HG03280 (cell line): ENCODE measurements around the gene CMSS1.

Source experiments
- ATAC-seq: cut with Tn5 transposase; IDR thresholded peaks from one replicate; pipeline ENCODE4 v1.9.1; 2021; ENCODE audit warnings: mild to moderate bottlenecking, moderate library complexity; ENCODE audit not compliant: unreplicated experiment

Gene CMSS1

DNA sequence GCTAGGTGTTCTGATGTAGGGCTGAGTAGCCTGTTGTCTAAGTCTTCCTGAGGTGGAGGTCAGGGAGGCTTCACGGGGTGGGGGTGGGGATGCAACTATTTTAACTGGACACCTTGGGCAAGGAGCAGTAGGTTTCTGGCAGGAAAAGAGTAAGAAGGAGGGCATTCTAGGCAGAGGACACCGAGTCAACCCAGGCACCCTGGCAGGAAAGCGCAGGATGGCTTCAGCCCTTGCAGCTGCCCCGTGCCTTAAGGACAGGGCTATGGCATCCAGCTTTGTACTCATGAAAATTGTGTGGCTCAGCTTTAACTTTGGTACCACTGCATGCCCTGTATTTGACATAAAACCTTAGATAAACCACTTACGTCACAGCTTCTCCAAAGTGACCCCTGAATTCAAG, 303.0 kb downstream of the CMSS1 start:
- no peak for ATAC-seq

DNA sequence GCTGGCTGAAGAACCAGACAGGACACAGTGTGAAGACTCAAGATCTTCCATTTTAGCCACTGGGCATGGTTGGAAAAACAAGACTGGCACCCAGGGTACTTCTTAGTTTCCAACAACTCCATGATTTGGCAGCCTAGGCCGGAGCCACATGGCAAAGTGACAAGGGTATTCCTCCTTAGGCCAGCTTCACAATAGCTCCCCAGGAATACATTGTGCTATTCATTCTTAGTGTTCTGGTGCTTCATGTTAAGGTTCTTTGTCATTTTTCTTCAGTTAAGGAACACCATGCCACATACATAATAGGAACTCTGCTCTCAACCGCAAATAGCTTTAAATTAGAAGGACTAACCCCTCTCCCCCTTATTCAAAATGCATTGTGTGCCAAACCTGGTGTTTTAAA, 304.7 kb downstream of the CMSS1 start:
- no peak for ATAC-seq

DNA sequence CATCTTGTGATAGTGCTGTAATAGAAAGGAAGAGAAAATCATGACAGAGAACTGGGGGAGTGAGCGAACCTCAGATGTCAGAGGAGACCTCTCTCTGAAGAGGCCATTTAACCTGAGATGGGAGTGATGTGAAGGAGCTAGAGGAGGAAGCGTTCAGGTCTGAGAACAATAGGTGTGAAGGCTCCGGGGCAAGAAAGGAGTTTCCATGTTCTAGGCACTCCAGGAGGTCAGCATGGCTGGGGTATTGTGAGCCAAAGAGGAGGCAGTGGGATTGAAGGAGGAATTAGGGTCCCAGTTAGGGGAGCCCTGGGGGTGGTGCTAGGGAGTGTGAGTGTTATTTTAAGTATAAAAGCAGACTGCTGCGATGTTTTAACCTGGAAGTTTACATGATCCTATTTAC, 305.4 kb downstream of the CMSS1 start:
- no peak for ATAC-seq

DNA sequence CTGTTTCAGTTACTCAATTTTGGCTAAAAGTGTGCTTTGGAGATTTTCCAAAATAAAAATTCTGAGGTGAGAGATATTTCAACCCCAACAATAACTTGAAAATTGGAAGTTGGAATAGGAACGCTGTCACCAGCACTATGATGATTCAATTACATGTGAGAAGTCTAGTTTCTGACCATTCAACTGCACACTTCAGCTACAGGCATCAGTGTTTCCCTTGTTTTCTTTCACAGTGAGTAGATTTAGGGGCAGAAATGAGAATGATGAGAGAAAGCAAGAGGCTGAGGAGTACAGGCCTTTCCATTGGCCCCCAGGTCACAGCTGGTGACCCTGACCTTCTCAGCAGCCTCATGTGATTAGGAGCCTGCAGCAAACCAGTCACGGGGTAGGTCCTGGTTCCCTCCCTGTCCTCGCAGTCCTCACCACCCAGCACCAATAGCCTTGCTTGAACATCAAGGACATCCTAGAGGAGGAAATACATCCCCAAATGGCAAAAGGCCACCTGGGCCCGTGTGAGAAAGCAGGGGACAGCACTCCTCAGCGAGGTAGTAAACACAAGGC, 306.6 kb downstream of the CMSS1 start:
- ATAC-seq, result no peak

DNA sequence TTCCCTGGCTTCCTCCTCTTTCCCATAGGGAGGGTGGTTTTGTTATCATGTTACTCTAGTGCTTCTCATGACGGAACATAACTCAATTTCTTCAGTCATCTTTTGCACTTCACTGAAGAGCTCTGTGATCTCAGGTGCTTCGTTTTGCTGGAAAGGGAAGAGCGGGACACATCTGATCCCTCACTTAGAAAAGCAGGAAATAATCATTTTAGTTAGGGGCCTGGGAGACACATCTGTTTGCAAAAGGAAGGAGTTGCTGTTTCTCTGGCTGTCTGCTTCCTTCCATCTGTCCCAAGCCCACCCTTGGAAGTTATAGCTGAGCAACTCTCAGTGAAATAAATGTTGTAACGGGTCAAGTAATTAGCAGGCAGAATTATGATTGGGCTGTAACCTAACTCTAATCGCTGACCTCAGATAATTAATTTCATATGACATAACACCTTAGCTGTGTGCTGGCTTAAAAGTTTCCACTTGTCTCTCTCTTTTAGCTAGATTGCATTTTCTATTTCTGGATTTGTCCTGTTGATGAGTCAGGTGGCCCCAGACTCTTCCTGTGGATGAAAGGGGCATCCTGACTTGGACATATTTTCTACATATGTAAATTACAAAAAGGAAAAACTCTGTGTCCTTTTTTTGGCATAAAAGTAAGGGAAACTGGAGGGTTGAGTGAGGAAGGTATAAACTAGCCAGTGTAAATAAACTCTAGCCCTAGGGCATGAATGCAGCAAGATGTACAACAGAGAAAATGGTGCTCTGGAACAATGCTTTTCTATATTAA, 307.7 kb downstream of the CMSS1 start:
- no peak for ATAC-seq

DNA sequence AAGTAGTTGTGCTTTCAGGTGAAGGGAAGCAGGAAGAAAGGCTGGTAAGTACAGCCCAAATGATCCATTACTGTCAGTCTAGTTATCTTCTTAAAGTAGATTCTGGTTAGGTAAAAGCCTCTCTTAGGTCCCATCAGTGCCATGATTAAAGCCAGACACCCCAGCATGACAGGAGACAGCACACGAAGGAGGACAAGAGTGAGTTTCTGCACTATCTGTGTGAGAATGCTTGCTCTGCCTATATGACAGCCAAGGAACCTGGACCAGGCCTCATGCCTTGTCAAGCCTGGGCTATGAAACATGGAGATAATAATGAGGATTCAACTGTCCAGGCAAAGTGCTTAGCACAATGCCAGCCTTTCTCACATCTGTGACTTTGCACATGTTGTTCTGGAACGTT, 310.1 kb downstream of the CMSS1 start:
- ATAC-seq, result no peak

DNA sequence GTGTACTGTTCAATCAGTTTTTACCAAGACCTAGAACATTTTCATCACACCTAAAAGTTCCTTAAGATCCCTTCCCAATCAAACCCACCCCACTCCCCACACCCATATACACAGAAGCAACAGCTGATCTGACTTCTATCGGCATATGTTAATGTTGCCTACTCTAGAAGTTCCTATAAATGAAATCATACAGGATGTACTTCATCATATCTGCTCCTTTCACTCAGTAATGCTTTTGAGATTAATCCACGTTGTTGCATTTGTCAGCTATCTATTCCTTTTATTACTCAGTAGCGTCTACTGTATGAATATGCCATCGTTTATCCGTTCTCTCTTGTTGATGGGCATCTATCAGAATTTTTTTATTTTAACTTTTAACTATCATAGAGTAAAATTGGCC, 310.9 kb downstream of the CMSS1 start:
- no peak for ATAC-seq

DNA sequence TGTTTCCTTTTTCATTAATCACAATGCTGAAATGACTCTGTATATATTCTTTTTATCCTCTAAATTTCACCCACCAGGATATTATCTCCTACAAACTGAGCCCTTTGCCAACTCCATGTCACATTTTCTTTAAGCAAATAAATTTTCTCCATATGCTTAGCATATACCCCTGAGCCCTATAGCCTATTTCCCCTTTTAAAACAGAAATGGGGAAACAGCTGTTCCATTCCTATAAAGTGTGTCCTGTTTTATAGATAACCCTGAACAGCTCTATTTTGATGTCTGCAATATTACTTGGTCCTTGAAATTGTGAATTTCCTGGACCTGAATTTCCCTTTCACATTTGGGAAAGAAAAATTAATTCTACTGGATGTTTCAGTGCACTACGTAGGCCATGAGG, 312.3 kb downstream of the CMSS1 start:
- ATAC-seq, result no peak

DNA sequence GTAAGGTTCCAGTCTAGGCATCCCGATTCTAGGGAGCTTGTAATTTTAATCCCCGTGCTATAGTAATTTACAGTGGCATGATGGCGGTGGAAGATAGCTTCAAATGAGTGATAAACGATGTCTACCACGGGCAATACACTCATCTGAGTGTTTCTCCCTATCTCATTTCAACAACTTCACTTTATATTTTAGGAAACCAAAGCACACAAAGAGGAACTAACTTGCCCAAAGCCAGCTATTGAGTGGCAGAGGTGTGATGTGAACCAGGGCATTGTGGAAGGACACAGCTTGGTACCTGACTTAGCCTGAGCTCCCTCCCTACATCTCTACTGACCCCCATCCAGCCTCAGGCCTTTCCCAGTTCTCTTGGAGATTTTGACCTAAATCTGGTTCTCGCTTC, 313.6 kb downstream of the CMSS1 start:
- no peak for ATAC-seq

DNA sequence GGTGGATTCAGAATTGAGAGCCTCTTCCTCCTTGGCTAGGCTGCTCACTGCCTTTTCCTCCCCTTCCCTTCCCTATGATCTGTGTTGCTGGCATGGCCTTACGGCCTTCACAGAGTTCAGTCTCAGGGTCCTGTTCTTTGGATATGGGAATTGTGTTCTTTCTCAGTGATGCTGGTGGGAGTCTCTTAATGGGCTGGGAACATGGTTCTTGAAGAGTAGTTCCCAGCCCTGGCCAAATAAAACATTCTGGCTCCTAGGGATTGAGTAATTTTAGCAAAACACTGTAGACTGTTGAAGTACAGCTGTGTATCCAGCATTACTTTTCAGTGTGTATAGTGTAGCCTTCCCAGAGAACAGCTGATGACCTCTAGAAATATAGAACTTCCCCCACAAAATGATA, 319.3 kb downstream of the CMSS1 start:
- ATAC-seq, result no peak

DNA sequence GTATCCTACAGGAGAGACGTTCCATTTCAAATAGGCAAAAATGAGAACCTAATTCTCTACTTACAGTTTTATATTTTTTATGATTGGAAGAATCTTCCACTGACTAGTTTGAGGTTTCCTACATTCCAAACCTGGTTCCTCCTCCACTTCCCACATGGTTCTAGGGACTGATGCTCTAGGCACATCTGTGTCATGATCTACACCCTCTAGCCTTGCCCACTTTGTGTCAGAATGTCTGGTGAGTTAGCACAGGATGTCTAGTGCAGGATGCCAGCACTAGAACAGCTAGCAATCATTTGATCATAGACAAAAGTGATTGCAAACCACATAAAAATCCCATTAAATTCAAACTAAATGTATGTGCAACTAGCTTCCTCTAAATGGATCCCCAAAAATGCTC, 323.3 kb downstream of the CMSS1 start:
- no peak for ATAC-seq

DNA sequence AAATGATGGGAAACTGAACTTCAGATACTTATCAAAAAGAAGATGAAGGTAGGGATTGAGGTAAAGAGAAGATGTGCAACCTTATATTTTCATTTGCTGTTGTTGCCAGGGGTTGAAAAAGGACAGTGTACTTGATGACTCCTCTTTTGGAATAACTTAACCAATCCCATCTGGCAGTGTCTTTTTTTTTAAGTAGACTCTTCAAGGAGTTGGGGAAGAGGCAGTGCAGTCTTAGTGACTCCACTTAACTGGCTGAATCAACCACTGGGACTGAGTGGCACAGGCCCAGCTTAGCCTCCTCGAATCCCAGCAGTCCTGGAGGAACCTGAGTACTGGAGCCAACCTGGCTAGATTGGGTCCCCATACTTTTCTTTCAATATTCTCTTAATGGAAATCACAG, 323.9 kb downstream of the CMSS1 start:
- no peak for ATAC-seq

DNA sequence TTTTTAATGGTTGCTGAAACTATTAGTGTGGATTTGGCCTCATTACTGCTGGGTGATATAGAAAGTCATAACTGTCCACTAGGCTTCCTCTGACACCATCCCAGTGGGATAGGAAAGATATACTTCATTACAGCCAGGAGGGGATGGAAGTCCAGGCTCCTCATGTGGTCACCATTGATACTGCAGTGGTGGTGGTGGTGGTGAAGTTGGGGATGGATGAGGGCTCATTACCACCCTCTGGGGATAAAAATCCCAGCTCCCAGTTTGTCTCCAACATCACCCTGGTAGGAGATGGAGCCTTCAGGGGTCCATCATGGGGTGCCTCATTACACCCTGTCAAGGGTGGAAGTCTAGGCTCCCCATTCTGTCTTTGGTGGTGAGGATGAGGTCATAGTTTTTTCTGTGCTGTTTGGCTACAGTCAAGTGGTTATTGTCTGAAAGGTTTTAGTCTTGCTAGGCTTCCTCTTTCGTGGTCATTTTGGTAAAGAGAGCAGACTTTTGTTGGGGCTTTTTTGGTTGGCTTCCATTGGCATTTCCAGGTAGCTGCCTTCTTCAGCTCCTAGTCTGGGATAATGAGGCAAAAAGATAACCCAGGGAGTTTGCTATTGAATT, 326.7 kb downstream of the CMSS1 start:
- ATAC-seq, result no peak

DNA sequence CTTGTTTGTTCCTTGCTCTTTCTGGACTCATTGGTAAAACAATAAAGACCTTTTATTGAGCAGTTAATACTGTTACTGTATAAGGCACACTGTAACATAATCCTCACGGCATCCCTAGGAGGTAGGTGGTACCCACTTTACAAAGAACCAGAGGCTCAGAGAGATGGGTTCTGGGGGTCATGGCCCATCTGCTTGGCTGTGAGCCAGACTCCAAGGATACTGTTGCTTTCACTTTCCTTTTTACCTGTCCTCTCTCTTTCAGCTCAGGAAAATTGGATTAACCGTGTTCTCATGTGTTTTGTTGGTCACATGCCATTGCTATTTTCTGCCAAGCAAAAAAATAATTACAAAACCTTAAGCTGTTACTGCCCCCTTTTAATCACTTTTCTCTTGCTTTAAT, 331.5 kb downstream of the CMSS1 start:
- ATAC-seq, result no peak

DNA sequence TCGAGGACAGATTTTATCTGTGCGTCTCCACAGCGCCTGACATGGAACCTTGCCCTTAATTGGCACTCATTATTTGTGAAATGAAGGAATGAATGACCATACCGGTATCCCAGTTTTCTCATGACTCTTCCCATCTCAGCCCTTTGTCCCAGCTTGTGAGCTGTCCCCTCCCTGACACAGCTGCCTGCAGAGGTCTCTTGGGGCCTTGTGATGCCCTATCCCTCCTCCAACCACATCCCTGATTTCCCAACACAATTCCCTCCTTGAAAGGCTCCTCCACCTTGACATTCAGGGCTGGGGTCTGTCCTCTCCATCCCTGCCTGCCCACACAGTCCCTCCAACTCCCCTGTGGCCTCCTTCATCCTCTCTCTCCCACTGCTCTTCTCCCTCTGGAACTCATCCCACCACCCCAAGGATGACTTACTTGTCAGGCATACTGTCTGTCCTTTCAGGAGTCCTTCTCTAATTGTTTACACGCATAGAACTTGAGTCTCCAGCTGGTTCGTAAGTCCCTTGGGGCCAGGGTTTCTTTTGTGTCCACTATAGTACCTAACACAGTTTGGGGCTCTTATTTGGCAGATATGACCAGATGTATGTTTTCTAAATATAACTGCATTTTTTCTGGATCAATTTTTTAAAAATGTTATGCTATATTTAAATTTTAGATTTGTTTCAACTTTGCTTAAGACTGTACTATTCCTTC, 332.2 kb downstream of the CMSS1 start:
- ATAC-seq, result no peak

DNA sequence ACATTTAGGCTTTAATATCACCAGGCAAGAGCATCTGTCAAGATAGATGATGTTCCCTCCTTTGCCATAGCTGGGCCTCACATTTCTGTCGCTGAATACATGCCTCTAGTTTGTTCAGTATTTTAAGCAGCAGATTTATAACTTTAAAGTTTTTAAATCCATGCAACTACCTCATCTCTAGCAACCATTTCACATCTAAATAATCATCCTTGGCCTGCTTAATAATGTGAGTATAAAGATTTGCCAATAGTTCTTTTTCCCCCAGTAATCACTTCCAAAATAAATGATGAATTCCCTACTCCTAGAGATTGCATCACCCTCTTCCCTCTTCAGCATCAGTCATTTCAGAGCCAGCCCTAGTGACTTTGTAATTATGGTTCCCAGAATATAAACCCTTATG, 332.8 kb downstream of the CMSS1 start:
- no peak for ATAC-seq

DNA sequence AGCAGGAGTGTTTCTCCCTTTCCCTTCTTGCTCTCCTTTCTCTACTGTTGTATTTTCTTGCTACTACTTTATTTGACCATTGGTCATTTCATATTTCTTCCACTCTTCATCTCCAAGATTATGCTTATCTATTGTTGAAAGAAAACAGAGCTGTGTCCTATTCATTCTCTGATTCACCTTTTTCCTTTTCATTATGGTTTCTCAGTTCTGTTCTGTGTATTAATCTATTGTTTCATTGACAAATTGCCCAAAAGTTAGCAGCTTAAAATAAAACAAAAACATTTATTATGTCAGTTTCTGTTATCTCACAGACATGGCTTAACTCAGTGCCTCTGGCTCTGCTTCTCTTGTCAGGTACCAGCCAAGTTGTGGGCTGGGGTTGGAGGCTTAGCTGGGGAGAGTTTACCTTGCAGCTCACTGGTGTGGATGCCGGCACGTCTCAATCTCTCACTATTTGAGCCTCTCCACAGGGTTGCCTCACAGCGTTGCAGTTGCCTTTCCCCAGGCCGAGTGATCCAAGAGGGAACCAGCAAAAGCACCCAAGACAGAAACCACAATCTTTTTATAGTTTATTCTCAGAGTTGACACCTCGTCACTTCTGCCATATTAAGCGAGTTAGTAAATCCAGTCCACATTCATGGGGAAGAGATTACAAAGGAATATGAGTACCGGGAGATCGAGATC, 333.5 kb downstream of the CMSS1 start:
- no peak for ATAC-seq

DNA sequence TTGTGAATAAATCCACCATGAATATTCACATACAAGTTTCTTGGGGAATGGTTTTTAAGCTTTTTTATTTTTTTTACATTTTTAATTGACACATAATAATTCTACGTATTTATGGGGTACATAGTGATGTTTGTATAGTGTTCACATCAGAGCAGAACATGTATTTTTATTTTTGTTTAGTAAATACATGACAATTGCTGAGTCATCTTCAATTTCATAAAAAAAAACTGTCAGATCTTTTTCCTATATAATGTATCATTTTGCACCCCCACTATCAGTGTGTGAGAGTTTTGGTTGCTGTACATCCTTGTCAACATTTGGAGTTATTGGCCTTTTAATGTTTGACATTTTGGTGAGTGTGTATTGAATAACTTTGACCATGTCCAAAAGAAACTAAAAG, 336.5 kb downstream of the CMSS1 start:
- no peak for ATAC-seq

DNA sequence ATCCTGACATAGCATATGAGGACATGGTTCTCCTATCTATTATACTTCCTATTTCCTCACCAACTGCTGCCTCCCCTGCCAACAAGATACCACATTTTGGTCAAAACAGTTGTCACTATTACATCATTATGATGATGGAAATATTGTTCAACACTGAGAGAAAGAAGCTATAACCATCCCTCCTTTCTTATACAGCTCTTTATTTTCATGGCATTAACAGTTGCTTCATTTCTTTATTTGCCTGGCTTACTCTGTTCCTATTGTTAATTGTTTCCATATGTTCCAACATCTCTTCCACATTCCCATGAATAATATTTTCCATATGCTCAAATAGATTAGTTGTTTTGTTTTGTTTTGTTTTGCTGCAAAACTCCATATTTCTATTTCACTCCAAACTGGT, 337.5 kb downstream of the CMSS1 start:
- no peak for ATAC-seq

DNA sequence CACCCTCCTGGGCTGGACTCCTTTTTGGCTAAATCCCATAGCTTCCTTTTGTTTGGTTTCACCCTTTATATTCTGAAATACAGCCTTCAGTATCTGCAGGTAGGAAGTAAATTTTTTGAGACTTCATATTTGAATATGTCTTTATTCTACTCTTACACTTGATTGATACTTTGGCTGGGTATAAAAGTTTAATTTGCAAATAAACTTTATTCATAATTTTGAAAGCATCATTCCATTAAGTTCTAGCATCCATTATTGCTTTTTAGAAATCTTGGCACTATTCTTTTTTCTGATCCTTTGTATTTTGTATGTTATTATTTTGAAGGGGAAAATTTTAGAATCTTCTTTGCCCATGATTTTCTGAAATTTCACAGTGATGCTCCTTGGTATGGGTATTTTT, 337.9 kb downstream of the CMSS1 start:
- ATAC-seq, result no peak

DNA sequence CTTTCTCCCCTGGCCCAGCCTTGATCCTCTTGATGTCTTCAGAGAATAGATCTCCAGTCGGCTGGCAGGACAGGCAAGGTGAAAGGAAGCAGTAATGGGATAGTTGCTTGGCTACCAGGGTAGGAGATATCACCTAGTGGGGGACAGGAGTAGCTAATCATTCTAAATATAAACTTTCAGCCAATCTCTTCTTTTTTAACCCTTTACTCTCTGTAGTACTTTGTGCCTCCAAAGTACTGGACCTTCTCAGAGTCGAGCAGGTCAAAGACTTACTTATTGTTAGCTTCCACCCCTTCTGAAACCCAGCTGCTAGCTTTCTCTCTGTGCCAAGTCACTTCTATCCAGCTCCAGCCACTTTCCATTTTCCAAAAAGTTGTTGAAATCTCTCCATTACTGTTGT, 340.0 kb downstream of the CMSS1 start:
- no peak for ATAC-seq
